HG03460 (cell line): Measurements from ENCODE around the gene SLC6A2.

ENCODE experiments used
- ATAC-seq: cut with Tn5 transposase; IDR thresholded peaks from one replicate; pipeline ENCODE4 v1.9.1; 2021; ENCODE audit not compliant: unreplicated experiment

SLC6A2 gene

DNA sequence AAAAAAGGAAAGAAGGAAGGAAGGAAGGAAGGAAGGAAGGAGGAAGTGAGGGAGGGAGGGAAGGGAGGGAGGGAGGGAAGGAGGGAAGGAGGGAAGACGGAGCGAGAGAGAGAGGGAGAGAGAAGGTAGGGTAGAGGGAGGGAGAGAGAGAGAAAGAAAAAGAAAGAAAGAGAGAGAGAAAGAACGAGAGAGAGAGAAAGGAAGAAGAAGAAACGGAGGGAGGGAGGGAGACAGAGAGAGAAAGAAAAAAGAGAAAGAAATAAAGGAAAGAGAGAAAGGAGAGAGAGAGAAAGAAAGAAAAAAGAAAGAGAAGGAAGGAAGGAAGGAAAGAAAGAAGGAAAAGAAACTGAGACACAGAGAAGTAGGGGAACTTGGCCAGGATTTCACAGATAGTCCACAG lies 8.4 kb upstream of the SLC6A2 start:
- ATAC-seq, result no peak

DNA sequence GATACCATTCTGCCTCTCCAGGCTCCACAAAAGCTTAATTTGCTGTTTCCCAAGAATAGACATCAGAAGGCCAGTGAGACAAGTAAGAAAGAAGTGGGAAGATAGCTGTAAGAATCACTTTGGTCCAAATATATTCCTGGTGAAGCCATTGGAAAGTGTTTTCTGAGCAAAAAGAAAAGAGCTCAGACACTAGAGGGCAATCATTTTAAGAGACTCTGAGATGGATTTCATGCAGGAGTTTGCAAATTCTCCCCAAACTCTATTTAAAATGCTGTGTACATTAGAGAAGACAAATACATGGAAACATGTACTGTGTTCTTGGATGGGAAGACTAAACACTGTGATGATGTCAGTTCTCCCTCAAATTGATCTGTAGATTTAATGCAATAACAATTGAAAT lies 8.0 kb upstream of the SLC6A2 start:
- no peak for ATAC-seq

DNA sequence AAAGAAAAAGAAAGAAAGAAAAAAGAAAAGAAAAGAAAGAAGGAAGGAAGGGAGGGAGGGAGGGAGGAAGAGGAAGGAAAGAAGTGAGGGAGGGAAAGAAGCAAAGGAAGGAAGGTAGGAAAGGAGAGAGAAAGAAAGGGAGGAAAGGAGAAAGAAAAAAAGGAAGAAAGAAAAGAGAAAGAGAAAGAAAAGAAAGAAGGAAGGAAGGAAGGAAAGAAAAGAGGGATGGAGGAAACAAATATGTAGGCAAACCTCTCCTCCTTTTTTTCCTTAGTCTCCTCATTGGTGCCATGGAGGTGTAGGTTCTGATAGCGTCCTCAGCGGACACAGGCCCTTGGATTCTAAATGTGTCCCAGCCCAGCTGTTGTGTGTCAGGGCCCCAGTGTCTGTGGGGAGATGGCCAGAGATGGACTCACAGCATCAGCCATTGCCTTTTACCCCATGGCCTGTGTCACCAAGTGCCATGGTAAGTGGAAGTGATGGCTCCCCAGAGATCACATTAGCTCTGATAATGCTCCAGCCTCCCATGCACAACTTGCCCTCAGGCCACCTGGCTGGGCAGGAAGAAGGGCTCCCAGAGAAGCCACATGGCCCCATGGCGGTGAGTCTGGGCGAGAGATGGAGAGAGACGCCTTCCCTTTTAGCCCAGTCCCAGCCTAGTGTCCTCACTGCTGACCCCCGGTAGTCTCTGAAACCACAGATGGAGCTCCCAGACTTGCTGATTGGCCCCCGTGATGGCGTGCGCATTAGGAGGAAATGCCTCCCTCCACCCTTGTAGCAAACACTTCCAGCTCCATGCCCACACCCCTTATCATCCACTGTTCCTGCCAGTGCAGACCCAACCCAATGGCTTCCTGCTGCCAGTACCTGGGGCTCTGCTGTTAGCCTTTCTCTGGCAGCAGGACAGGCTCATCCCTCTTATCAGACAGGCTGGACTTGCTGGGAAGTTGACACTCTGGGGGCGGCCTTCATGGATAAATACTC lies 3.7 kb upstream of the SLC6A2 start:
- no peak for ATAC-seq

DNA sequence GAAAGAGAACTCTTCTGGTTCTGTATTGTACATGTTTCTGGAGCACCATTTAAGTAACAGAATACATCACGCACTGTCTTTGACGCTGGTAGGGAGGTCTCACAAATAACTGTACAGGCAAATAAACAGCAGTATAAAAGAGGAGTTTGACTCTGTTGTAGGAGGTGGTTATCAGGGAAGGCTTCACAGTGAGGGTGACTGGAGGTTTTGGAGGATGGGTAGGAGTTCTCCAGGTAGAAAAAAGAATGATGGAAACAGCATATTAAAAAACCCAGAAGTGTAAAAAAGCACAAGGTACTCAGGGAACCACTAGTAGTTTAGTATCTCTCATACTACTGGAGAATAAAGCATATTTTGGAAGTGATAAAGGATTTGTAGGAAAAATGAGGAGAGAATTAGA lies 2.7 kb upstream of the SLC6A2 start:
- no peak for ATAC-seq

DNA sequence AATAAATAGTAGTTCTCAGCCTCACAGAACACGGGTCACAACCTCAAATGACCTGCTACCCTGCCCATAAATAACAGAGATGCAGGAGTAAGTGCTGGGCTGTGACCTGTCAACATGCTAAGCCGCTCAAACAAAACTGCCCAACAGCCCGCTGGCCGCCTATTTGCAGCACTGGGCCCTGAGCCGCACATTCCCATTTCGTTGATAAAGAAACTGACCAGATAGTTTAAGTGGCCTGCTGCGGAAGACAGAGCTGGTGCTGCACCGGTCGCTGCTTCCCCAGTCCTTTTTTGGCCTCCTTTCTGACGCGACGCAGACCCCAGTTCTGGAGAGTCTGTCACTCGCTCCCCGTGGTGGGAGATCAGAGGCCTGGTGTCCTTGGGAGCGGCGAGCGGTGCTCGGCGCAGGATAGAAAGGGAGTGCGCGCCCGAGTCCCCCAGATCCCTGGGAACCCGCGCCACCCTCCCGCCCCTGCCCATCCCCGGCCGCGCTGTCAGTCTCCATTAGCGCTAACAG lies 349 bp upstream of the SLC6A2 start:
- ATAC-seq, result no peak

DNA sequence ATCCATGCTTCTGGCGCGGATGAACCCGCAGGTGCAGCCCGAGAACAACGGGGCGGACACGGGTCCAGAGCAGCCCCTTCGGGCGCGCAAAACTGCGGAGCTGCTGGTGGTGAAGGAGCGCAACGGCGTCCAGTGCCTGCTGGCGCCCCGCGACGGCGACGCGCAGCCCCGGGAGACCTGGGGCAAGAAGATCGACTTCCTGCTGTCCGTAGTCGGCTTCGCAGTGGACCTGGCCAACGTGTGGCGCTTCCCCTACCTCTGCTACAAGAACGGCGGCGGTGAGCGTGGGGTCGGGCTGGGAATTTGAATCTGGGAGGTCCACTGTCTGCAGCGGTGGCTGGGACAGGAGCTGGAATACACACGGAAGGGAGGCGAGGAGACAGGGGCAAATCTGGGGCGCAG lies 904 bp downstream of the SLC6A2 start:
- no peak for ATAC-seq

DNA sequence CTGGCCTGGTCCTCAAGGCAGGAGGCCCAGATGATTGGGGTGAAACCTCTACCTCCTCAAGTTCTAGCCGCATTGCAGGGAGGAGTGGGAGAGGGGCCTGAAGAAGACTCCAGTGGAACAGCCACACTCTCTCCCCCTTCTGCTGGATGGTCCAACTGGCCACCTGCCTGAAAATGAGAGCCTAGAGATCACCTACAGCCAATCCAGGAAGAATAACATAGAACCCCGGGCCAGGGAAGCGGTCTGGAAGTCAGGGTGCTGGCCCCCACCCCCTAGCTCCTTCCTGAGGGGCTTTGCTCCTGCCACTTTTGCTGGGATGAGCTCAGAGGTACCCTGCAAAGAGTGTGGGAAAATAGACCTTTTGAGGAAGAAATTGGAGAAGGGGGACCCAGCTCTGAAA lies 1.8 kb downstream of the SLC6A2 start:
- no peak for ATAC-seq

DNA sequence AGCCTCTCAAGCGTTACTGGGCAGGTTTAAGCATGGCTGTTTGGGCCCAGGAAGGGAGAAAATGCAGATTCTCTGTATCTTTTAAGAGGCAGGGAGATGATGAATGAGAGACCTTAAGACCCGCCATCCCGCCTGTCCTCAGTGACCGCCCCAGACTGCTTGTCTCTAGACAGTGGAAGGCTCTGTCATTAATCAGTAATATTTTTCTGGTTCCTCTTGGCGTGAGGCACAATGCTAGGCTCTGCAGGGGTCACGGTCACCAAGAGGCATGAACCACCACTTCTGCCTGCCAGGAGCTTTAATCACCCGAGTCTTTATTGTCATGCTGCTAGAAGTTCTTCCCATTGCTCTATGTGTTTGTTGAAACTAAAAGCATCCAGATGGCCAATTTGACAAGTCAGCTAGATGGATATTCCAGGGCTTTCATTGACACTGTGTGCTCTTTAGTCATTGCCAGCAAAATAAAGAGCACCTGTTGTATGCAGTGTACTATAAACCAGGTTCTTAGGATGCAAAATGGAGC lies 3.2 kb downstream of the SLC6A2 start:
- ATAC-seq, result no peak

DNA sequence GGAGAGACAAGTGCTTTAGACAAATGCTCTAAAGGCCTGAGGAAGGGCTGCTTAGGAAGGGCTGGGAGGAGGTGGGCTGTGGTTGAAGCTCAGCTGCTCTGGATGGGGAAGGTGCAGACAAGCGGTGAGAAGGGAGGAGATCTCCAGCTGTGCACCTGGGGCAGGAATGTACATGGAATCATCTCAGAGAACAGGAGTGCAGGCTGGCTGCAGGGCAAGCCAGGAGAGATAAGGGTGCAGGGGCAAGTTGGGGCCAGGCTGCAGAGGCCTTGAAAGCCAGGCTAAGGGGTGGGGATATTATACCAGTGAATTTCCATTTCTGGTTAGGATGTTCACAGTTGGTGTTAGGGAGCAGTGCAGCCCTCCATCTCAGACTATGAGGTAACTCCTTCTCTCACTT lies 4.2 kb downstream of the SLC6A2 start:
- no peak for ATAC-seq

DNA sequence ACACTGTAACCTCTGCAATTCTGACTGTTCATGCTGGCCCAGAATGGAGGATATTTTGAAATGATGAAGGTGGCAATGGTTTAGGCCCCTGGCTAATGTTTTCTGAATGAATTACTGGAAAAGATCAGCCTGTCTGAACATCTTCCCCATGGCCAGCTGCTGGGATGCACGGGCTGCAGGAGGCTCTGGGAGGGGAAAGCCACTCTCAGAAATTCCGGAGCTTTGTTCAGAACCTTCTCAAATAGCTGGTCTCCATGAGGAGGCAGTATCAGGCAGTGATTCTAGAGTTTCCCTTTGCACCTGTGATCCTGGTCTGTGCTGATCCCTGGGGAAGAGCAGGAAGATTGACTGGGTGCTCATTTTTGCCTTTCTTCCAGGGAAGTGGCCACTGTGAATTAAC lies 5.0 kb downstream of the SLC6A2 start:
- ATAC-seq, result no peak

DNA sequence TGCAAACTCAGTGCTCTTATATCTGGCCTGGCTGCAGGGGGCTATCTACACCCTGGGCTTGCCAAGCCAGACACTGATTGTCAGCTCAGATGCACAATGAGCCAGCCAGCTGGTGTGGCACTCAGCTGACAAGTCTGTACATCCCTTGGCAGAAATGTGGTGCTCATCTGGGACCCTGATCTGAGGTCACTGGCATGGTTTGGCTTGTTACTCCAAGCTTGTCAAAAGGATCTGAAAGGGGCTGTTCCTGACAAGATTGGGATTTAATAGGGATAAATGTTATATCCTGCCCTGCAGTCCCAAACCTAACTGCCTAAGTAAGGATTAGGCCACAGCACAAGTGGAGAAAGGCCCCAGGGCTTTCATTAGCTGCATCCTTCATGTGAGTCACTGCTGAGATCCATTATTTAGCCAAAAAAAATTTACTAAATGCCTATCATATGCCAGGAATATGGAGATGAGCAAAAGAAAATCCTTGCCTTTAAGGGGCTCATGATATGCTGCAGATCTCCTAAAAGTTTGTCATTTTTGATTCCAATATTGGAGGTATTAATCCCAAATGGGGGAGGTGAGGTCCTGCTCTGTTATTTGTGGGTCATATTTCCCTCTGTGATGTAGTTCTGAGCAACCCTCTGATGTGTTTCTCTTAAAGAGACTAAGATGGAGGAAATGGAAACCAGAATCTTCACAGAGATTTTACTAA lies 6.3 kb downstream of the SLC6A2 start:
- no peak for ATAC-seq

DNA sequence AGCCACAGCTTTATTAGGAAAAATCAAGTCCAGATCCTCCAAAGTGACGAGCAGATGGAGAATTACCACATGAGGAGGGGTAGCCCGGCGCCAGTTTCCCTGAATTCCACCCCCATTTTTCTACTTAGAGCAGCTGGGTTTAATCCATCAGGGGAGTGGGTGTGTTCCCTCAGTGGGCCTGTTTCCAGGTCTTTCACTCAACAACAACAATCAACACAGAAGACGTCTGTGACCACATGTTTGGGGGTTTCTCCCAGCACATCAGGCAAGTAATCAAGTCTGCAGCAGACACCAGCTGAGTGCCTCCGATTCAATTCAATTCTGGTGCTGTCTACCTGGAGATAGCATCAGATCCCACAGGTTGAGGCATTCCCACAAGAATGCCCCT lies 6.8 kb downstream of the SLC6A2 start:
- no peak for ATAC-seq

DNA sequence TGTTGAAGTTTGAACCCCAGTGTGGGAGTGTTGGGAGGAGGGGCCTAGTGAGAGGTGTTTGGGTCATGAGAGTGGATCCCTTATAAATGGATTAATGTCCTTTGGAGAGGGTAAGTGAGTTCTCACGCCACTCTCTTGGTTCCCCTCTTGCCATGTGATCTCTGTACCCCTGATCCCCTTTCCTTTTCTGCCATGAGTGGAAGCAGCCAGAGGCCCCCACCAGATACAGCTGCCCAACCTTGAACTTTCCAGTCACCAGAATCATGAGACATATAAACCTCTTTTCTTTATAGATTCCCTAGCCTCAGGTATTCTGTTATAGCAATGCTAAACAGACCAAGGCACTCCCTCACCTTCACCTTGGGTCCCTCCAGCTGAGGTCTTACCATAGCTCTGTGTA lies 7.4 kb downstream of the SLC6A2 start:
- ATAC-seq, result no peak

DNA sequence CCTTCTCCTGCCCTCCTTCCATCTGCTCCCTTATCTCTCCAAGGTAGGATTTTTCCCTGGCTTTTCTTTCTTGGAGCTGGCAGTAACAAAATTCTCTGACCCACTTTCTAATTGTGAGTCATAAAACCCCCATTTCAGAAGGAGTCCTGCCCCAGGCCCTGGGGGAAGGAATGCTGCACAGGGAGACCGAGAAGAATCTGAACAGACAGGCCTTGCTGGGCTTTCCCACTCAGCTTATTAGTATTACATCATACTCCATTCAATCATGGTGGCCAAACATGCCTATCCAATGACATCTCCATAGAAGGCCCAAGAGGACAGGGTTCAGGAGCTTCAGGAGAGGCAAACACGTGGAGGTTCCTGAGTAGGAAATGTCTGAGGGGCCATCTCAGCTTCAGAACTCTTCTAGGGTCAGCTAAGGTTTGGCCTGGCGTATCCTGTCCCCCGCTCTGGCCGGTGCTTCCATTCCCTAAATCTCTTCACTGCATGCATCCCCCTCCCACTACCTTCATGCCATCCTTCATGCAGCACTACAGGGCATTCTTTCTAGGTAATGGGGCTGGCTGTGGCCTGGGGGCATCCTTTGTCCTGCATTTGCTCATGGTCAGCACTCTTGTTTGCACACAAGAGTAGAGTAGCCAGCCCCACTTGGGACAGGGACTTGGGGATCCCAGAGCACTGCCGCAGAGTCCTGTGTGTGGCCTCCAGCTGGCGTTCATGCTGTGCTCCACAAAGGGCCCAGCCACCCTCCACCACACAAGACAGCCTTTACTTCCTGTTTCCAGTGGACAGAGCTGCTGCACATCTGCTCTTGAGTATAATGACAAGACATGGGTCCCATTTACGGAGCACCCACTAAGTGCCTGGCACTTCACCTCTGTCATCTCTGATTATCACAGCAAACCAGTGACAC lies 8.2 kb downstream of the SLC6A2 start:
- no peak for ATAC-seq

DNA sequence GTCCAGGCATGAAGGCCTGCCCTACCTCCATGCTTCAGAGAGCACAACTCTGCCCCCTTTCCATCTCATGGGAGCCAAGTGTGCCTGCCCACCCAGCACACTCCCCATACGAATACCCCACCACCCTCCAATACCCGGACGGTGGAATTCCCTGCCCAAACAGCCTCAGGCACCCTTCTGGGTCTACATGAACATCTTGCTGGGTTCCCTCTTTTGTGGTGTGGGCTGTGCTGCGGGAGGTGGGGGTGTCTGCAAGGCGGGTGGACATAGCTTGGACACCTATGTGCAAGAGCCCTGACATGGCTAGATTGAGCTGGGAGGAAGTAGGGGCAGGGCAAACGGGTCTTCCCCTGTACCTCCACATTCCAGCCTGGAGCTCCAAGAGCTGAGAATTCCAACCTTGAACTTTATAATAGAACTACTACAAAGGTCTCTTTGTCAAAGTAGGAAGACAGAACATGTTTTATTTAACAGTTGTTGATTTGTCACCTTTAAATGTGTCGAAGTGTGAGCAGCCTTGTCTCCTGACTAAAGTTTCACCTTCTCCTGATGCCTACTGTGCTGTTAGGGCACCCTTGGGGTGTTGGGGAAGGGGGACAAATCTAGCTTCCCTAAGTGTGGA lies 9.1 kb downstream of the SLC6A2 start:
- ATAC-seq, result no peak

DNA sequence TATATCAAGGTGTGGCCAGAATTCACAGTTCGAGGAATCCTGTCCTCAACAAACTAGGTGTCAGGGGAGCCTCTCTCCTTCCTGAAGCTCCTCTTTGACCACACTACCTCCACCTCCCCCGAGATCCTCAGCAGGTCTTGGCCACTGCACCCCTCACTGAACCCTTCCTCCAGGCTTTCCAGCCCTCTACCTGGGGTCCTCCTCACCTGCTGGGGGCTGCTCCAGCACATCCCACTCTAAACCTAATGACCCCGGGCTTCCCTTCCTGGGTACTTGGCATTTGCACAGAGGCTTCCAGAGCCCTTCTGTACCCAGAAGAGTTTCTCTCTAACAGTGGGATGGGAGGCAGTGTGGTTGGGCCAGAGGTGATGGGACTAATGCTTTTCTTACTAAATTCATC lies 9.7 kb downstream of the SLC6A2 start:
- ATAC-seq, result no peak

DNA sequence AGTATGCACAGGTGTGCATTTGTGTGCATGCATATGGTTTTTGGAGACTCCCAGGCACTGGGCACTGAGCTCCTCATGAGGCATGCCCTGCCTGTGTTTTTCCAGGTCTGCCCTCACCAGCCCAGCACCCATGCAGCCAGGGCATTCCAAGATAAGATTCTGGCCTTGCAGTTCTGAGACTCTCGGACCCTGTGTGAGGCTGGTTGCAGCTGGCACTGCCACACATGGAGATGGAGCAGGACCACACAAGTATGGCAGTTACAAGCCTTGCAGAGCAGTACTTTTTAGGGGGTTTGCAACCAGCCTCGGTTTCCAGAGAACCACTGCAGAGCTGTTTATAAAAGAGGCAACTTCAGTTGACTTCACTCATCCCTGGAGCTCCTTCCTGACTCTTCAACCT lies 10.2 kb downstream of the SLC6A2 start:
- ATAC-seq, result no peak

DNA sequence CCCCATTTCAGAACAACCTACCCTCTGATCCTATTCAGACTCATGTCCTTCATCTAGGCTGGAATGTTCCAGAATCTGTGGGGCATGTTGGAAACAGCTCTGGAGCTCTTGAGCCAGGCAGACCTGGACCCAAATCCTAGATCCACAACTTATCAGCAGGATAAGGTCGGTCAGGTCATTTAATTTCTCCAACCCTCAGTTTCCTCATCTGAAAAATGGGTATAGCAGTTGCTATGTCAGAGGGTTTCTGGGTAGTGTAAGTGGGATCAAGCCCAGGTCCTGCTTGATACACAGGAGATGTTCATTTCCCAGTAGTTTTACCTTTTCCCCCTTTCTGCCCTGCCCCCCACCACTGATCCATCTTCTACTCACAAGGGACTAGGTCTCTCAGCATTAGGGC lies 12.0 kb downstream of the SLC6A2 start:
- no peak for ATAC-seq

DNA sequence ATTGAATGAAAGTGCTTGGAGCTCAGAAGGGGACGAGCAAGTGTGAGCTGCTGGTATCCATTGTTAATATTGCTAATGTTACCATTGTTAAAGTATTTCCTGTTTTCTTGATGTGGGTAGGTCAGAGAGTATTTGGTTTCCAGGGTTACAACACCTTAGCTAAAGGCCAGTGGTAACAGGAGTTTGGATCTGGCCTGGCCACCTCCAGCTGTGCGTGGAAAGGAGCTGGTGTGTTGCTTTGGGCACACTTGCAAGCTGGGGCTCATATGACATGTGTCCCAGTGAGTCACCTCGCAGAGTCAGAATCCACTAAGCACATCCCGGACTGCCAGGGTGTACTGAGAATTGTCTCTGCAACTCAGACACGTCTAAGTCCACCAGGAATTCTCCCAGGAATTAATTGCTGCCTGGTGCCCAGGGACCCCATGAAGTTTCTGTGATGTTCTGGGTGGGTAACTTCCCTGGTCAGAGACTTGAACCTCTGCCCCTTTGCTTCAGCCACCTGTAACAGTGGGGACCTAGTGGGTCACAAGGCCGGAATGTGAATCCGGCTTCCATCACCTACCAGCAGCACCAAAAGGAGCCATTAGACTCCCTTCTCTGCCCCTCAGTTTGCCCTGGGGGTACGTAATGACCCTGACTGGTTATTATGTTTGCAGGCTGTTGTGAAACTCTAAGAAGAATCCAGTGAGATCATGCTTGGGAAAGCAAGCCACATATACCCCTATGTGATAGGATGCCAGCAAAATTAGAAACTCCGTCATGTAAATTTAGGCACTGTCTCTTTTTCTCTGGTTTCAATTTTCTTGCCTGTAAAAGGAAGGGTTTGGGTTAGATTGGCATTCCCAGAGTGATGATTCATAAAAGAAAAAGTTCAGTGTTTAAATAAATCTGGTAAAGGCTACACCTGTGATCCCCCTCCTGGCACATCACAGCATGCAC lies 12.8 kb downstream of the SLC6A2 start:
- ATAC-seq, result no peak
